GM12878 (cell line): ENCODE data around the gene ADAM11. TPM values are rescaled to one million over a fixed set of nuclear protein-coding genes. Genes with fewer than 3 reads are reported as not detected.

Experiments used
- ATAC-seq: fragments of 200-7000 bp; cut with Tn5 transposase; 3 replicates; pipeline ENCODE4 v1.9.1; 2020; ENCODE audit warnings: mild to moderate bottlenecking, moderate library complexity
- BruUV-seq: library from RNA; stranded (reverse); fragments of 400-500 nt; replicated peaks from 2 replicates; lab custom pipeline; 2021; lab: Mats Ljungman, UMichigan
- CTCF ChIA-PET: fragments of 300-600 bp; sonication (Branson Sonifier 250); formaldehyde crosslinking; extraction: SDS; loops from one replicate; lab custom pipeline; 2021; ENCODE audit warnings: inconsistent platforms; lab: Yijun Ruan, JAX
- POLR2A ChIA-PET: fragments of 350-600 bp; formaldehyde crosslinking; extraction: SDS; loops from one replicate; lab custom pipeline; 2021; ENCODE audit warnings: inconsistent platforms; lab: Charles Lee
- RAD21 ChIA-PET: fragments of 300-600 bp; sonication (Branson Sonifier 250); formaldehyde crosslinking; loops from one replicate; lab custom pipeline; 2023; ENCODE audit warnings: antibody characterized with exemption; ENCODE audit not compliant: unreplicated experiment; lab: Charles Lee
- SMC1A ChIA-PET: fragments of 300-600 bp; sonication (Branson Sonifier 250); formaldehyde crosslinking; loops from one replicate; lab custom pipeline; 2023; ENCODE audit not compliant: unreplicated experiment, uncharacterized antibody; lab: Charles Lee
- DNase-seq: peaks from one replicate; pipeline ENCODE4 v3.0.0-alpha.2; 2011; ENCODE audit warnings: low read depth, low spot score
- FAIRE-seq: peaks from 3 replicates; lab custom pipeline; 2011; peaks lifted over from hg19 to GRCh38; lab: Jason Lieb, UNC
- H2AFZ ChIP-seq: 2 replicates; pipeline ENCODE4 v1.6.0; 2011; ENCODE audit warnings: low read depth, low read length, control low read depth; ENCODE audit not compliant: control insufficient read depth
- H3K27ac ChIP-seq: 2 replicates; pipeline ENCODE4 v1.5.1; 2011; ENCODE audit warnings: control low read depth; ENCODE audit not compliant: control insufficient read depth, insufficient read depth
- H3K27me3 ChIP-seq, 2 experiments: replicated peaks in 1 of 2; 2 replicates each; pipeline versions ENCODE4 v1.6.0 to v1.6.1; 2011; ENCODE audit warnings: low read length in 1 of 2; ENCODE audit not compliant: control insufficient read depth in 2 of 2, insufficient read depth in 2 of 2
- H3K36me3 ChIP-seq, 2 experiments: 2 replicates each; pipeline ENCODE4 v1.5.1; 2011; ENCODE audit warnings: low read length in 1 of 2; ENCODE audit not compliant: control insufficient read depth in 2 of 2, insufficient read depth in 2 of 2
- H3K4me1 ChIP-seq: 2 replicates; pipeline ENCODE4 v1.6.1; 2011; ENCODE audit warnings: mild to moderate bottlenecking, low read length, moderate library complexity, mixed read lengths; ENCODE audit not compliant: control insufficient read depth, insufficient read depth
- H3K4me2 ChIP-seq: 2 replicates; pipeline ENCODE4 v1.6.0; 2011; ENCODE audit warnings: control low read depth; ENCODE audit not compliant: control insufficient read depth, insufficient read depth
- H3K4me3 ChIP-seq: fragments of 200-600 bp; sonication (generic); 2 replicates; pipeline ENCODE4 v1.5.1; 2016
- H3K79me2 ChIP-seq: 2 replicates; pipeline ENCODE4 v1.6.0; 2011; ENCODE audit warnings: low read length; ENCODE audit not compliant: control insufficient read depth, insufficient read depth
- H3K9ac ChIP-seq: 2 replicates; pipeline ENCODE4 v1.8.0; 2011; ENCODE audit warnings: low read length, control low read depth, mixed read lengths; ENCODE audit not compliant: control insufficient read depth, insufficient read depth
- H3K9me3 ChIP-seq: replicated peaks from 3 replicates; pipeline ENCODE4 v1.5.1; 2011; ENCODE audit warnings: mild to moderate bottlenecking, low read length; ENCODE audit not compliant: control insufficient read depth, insufficient read depth
- H4K20me1 ChIP-seq: 2 replicates; pipeline ENCODE4 v1.6.0; 2011; ENCODE audit not compliant: control insufficient read depth, insufficient read depth
- CBX5 ChIP-seq: sonication (generic); IDR thresholded peaks from 2 replicates; pipeline ENCODE4 v1.6.1; 2016; ENCODE audit warnings: low read depth, moderate library complexity, mild to moderate bottlenecking, inconsistent platforms
- EED ChIP-seq: sonication (generic); IDR thresholded peaks from 2 replicates; pipeline ENCODE4 v1.6.1; 2016; ENCODE audit warnings: antibody characterized with exemption, low read depth
- HDAC6 ChIP-seq: fragments of 200-600 bp; sonication (generic); IDR thresholded peaks from one replicate; pipeline ENCODE4 v1.8.0; 2017; ENCODE audit warnings: antibody characterized with exemption; ENCODE audit not compliant: unreplicated experiment
- IRF4 ChIP-seq: IDR thresholded peaks from 2 replicates; pipeline ENCODE4 v1.6.1; 2011; ENCODE audit warnings: low read depth, low read length
- NBN ChIP-seq: fragments of 450-650 bp; IDR thresholded peaks from 2 replicates; pipeline ENCODE4 v1.6.1; 2016
- NR2C1 ChIP-seq: fragments of 450-650 bp; IDR thresholded peaks from 2 replicates; pipeline ENCODE4 v1.6.1; 2017; ENCODE audit warnings: antibody characterized with exemption, mild to moderate bottlenecking, moderate library complexity
- WGBS: methylation state at CpG from one replicate; pipeline ENCODE4 v1.1.6; 2016; ENCODE audit warnings: low lambda C conversion rate; ENCODE audit not compliant: insufficient replicate concordance, insufficient coverage; ENCODE audit errors: missing lambda C conversion rate; 5-methylcytosine and 5-hydroxymethylcytosine counted together
- in situ Hi-C: fragments of 300-500 bp; cut with MboI; formaldehyde crosslinking; loops from 9 replicates; pipeline ENCODE4 v1.14.3; 2018; ENCODE audit warnings: mixed read lengths
- intact Hi-C: fragments of 100-400 bp; cut with micrococcal nuclease; formaldehyde crosslinking; loops from one replicate; pipeline ENCODE4 v1.14.2; 2022; ENCODE audit not compliant: unreplicated experiment
- polyA plus RNA-seq, 11 experiments: library from polyadenylated mRNA; depleted of rRNA in 4 of 11; unstranded in 6 of 11; stranded (reverse) in 5 of 11; fragments of >200 nt; fragmentation: Nextera tagmentation in 4 of 11; fragmentation: Illumina TruSeq in 1 of 11; extraction: Ambion mirVana in 4 of 11; extraction: Trizol in 1 of 11; gene quantifications; 1 replicate in 1 of 11; 2 replicates in 10 of 11; pipeline versions ENCODE4 v1.2.1 to v1.2.3, GENCODE V29; 2011 to 2016; ENCODE audit warnings: inconsistent platforms in 2 of 11, missing spikeins in 2 of 11, low read depth in 1 of 11
- total RNA-seq, 4 experiments: library from RNA; depleted of rRNA in 3 of 4; stranded (reverse); fragments of >200 nt in 3 of 4; fragmentation: Illumina TruSeq in 1 of 4; extraction: Trizol in 1 of 4; gene quantifications; 2 replicates each; pipeline versions ENCODE4 v1.2.1 to v1.2.3, GENCODE V29; 2013 to 2021
- TF ChIP-seq, protein P1 (sequence below): fragments of 450-650 bp; IDR thresholded peaks from 2 replicates; pipeline ENCODE4 v1.6.1; 2014; ENCODE audit warnings: mild to moderate bottlenecking
- TF ChIP-seq, protein P2 (sequence below): fragments of 450-650 bp; IDR thresholded peaks from 2 replicates; pipeline ENCODE4 v1.6.1; 2018; ENCODE audit warnings: borderline replicate concordance, mild to moderate bottlenecking; ENCODE audit not compliant: partially characterized antibody
- TF ChIP-seq, protein P3 (sequence below): fragments of 450-650 bp; IDR thresholded peaks from 2 replicates; pipeline ENCODE4 v1.6.1; 2016; ENCODE audit warnings: mild to moderate bottlenecking, moderate library complexity, borderline replicate concordance

Gene ADAM11
- total and polyA plus RNA-seq, 10 of the 15 experiments (the other 5 are each of a cell fraction or from before 2014, with no cell fraction given): 0.03 to 0.37 (median 0.06) TPM; not detected in 3

DNA sequence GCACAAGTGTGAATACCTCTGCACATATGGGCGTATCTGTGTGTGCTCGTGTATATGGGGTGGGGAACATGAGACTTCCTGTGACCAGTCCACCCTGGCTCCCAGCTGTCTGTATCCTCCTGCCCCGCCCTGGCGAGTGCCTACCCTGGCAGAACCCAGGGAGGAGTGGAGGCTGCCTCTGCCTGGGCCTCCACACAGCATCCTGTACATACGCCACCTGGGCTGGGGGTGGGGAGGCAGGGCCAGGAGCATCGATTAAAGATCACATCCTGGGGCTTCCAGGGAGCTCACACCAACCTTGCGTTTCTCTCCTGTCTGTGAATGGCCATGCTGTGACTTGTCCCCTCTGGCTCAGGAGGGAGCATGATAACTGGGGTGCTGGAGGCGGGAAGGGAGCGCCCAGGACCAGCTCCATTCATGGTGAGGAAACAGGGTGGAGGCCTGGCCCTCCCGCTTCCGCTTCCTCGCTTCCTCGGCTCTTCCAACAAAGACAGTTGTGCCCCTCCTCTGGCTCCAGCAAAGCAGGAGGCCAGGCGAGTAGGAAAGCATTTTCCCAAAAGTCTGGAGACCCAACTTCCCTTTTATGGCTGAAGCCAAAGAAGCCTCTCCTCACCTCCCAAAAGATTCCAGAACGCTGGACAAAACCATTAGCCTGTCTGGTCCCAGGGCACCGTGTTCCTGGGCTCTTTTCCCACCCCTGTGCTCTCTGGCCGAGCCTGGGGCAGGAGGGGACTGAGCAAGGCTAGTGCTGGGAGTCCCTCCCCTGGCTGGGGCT, 22.9 kb downstream of the ADAM11 start:
- Histone ChIP-seq H3K9ac (no peak overlapping the region), H3K9me3 (no peaks in the 10 kb centered on the region), H3K36me3 (no peaks in the 10 kb centered on the region), H2AFZ (no peak overlapping the region), H3K4me1 (no peaks in the 10 kb centered on the region), H3K4me3 (no peak overlapping the region), H3K4me2 (no peak overlapping the region), H3K27ac (no peak overlapping the region), H4K20me1 (no peaks in the 10 kb centered on the region; the same call in 1 of the 2 replicates), H3K79me2 (no peaks in the 10 kb centered on the region), H3K27me3 (no peaks in the 10 kb centered on the region; a peak in 1 of 4 replicates)
- no TSS peak for BruUV-seq
- DNase-seq (no peak), ATAC-seq (no peak), FAIRE-seq (no peak)
- TF ChIP-seq, protein P1, sequence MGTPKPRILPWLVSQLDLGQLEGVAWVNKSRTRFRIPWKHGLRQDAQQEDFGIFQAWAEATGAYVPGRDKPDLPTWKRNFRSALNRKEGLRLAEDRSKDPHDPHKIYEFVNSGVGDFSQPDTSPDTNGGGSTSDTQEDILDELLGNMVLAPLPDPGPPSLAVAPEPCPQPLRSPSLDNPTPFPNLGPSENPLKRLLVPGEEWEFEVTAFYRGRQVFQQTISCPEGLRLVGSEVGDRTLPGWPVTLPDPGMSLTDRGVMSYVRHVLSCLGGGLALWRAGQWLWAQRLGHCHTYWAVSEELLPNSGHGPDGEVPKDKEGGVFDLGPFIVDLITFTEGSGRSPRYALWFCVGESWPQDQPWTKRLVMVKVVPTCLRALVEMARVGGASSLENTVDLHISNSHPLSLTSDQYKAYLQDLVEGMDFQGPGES: no peak
- TF ChIP-seq IRF4 (no peak), NBN (no peak), CBX5 (no peak), EED (no peak), NR2C1 (no peak), HDAC6 (no peak)
- TF ChIP-seq, protein P2, sequence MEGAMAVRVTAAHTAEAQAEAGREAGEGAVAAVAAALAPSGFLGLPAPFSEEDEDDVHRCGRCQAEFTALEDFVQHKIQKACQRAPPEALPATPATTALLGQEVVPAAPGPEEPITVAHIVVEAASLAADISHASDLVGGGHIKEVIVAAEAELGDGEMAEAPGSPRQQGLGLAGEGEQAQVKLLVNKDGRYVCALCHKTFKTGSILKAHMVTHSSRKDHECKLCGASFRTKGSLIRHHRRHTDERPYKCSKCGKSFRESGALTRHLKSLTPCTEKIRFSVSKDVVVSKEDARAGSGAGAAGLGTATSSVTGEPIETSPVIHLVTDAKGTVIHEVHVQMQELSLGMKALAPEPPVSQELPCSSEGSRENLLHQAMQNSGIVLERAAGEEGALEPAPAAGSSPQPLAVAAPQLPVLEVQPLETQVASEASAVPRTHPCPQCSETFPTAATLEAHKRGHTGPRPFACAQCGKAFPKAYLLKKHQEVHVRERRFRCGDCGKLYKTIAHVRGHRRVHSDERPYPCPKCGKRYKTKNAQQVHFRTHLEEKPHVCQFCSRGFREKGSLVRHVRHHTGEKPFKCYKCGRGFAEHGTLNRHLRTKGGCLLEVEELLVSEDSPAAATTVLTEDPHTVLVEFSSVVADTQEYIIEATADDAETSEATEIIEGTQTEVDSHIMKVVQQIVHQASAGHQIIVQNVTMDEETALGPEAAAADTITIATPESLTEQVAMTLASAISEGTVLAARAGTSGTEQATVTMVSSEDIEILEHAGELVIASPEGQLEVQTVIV: no peak
- TF ChIP-seq, protein P3, sequence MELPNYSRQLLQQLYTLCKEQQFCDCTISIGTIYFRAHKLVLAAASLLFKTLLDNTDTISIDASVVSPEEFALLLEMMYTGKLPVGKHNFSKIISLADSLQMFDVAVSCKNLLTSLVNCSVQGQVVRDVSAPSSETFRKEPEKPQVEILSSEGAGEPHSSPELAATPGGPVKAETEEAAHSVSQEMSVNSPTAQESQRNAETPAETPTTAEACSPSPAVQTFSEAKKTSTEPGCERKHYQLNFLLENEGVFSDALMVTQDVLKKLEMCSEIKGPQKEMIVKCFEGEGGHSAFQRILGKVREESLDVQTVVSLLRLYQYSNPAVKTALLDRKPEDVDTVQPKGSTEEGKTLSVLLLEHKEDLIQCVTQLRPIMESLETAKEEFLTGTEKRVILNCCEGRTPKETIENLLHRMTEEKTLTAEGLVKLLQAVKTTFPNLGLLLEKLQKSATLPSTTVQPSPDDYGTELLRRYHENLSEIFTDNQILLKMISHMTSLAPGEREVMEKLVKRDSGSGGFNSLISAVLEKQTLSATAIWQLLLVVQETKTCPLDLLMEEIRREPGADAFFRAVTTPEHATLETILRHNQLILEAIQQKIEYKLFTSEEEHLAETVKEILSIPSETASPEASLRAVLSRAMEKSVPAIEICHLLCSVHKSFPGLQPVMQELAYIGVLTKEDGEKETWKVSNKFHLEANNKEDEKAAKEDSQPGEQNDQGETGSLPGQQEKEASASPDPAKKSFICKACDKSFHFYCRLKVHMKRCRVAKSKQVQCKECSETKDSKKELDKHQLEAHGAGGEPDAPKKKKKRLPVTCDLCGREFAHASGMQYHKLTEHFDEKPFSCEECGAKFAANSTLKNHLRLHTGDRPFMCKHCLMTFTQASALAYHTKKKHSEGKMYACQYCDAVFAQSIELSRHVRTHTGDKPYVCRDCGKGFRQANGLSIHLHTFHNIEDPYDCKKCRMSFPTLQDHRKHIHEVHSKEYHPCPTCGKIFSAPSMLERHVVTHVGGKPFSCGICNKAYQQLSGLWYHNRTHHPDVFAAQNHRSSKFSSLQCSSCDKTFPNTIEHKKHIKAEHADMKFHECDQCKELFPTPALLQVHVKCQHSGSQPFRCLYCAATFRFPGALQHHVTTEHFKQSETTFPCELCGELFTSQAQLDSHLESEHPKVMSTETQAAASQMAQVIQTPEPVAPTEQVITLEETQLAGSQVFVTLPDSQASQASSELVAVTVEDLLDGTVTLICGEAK: no peak
- in situ Hi-C loops: loop anchor here (5.0 kb wide), 1 partner anchor 86 kb away; no protein-coding TSS in a partner anchor
- RAD21 ChIA-PET: no interaction called here
- CTCF ChIA-PET: interaction anchor here (1.1 to 12.1 kb wide), 3 partner anchors 50 to 103 kb away, joined by 3 to 175 read pairs (median 5); no protein-coding TSS in a partner anchor
- intact Hi-C loops: no loop called here
- SMC1A ChIA-PET: interaction anchor here (1.5 kb wide), 1 partner anchor 83 kb away, joined by 3 read pairs; no protein-coding TSS in a partner anchor
- POLR2A ChIA-PET: no interaction called here
- 48% methylated on average over 17 of the region's 17 CpGs for WGBS
